Fibroblast of pulmonary artery (primary cell): ENCODE measurements around the gene ARHGAP29.
A peak's percentile ranks its signal among the peaks of the same experiment; 100 is the strongest.

Experiments used
- DNase-seq: peaks from one replicate; pipeline ENCODE4 v3.0.0-alpha.2; 2010; ENCODE audit warnings: low read depth
- H3K4me3 ChIP-seq: replicated peaks from 2 replicates; pipeline ENCODE4 v1.5.1; 2011; ENCODE audit warnings: low read depth, mild to moderate bottlenecking, control low read depth, low read length, moderate library complexity
- TF ChIP-seq, protein P1 (sequence below): IDR thresholded peaks from 2 replicates; pipeline ENCODE4 v1.5.1; 2011; ENCODE audit warnings: mild to moderate bottlenecking, control low read depth, low read length, inconsistent platforms; ENCODE audit errors: missing control alignments

Gene ARHGAP29

GRCh38 chr1:94143809-94144176 is 93.6 kb downstream of the ARHGAP29 start:
- no peak for DNase-seq
- no peak overlapping the region for H3K4me3 ChIP-seq
- TF ChIP-seq, protein P1, sequence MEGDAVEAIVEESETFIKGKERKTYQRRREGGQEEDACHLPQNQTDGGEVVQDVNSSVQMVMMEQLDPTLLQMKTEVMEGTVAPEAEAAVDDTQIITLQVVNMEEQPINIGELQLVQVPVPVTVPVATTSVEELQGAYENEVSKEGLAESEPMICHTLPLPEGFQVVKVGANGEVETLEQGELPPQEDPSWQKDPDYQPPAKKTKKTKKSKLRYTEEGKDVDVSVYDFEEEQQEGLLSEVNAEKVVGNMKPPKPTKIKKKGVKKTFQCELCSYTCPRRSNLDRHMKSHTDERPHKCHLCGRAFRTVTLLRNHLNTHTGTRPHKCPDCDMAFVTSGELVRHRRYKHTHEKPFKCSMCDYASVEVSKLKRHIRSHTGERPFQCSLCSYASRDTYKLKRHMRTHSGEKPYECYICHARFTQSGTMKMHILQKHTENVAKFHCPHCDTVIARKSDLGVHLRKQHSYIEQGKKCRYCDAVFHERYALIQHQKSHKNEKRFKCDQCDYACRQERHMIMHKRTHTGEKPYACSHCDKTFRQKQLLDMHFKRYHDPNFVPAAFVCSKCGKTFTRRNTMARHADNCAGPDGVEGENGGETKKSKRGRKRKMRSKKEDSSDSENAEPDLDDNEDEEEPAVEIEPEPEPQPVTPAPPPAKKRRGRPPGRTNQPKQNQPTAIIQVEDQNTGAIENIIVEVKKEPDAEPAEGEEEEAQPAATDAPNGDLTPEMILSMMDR = no peak

DNA sequence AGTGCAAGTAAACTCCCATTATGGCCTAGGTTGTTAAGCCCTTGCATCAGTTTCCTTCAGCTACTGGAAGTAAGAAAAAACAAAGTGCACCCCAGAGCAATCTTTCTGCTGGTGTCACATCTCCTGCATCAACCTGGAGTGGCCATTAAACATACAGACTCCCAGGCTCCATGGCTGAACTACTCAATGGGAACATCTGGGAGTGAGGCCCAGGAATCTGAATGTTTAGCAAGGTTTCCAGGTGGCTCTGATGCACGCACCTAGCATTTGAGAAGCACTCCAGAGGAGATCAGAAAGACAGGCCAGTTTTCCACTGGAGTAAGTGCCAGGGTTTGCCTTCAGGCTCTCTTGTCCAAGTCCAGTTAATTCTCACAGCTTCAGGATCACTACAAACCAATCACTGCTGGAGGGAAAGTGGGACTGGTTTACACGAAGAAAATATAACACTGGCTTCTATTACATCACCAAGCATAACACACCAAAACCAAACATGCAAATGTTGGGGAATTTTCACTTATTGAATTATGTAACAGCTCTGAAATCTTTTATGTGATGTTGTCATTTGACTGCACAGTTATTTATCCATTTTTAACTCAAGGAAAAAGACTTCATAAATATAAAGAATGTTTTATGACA is 94.1 kb downstream of the ARHGAP29 start:
- TF ChIP-seq, protein P1 = no peak
- DNase-seq = peak; percentile 35

DNA sequence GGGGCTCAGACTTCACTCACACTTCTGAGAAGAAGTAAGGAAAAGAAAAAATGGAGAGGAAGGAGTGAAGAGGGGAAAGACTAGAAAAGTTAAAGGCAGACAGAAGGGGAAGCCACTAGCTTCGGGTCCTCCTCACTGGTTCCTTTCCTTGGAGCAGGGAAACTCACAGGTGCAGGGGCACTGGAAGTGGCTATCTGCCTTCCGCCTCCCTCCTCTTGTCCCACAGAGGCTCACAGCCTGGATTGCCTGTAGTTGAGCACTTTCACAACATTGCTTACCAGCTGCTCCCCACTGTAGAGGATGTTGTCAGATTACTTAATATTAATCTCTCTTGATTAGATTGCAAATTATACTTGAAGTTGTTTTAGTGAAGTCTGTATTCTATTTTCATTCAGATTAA is 94.8 kb downstream of the ARHGAP29 start:
- DNase-seq = peak; percentile 33
- TF ChIP-seq, protein P1 = no peak
- H3K4me3 ChIP-seq = no peak overlapping the region

More for the DNA sequence above, 94.1 kb downstream of the ARHGAP29 start:
- no peak overlapping the region for H3K4me3 ChIP-seq

DNA sequence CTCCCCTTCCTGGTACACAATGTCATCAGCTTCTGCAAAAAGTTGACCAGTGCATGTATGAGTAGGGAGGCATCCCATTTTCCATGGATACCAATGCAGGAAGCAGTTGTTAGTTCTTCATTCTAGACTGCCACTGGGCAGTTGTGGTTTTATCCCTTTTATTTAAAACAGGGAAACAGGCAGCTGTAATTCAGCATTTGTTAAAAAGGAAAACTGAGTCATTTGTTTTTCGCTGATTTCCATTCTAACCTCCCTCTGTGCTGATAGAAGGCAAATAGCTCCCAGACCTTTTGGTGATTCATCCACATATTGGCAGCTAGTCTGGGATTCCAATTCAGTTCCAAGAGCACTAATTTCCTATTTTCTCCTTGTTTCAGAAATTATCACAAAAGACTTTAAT is 95.4 kb downstream of the ARHGAP29 start:
- TF ChIP-seq, protein P1 = no peak
- DNase-seq = peak; percentile 66
- H3K4me3 ChIP-seq = no peak overlapping the region

DNA sequence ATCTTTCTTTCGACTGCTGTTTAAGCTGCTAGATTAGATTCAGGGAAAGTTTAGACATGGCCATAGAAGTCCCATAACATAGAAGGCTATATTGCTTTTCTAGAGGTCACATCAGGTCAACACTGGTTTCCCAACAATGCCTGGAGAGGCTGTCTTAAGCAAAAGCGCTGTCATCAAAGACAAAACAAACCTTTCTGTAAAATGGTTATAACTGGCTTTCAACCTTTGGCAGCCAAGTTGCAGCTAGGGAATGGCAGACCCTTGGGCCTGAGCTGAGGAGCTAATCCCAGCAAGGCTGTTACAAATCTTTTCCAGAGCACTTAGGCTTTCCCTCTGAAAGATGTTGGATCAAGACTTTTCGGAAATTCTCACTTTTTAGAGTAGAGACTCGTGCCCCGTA is 105.3 kb downstream of the ARHGAP29 start:
- no peak overlapping the region for H3K4me3 ChIP-seq
- TF ChIP-seq, protein P1 = no peak
- DNase-seq = no peak

DNA sequence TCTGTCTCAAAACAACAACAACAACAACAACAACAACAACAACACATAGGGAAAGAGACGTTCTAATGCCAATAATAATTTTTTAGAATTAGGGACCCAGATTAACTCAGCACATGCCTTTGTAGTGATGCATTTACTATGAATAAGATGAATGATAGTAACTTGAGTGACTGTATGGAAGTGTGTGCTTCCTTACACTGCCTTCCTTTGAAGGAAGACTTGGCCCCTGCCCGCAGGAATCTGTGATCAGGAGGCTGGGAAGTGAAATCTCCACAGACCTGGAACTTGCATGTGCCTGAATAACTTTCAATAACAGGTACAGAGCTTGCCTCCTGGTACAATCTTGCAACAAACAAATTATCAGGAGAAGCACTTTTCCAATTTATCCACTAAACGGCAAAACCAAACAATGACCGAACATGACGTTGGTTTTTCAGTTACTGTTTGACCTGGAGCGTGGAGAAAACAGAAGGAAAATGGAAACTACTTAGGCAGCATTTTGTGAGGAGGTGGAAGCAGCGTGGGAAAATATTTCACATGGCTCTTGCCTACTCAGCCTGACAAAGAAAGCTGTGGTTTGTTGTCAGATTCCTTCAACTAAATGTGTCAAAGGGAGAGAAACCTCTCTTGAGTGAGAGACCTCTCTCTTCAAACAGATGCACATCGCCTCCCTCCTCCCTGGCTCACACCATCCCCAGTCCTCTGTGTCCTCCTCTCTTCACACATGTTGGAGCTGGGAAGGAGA is 106.4 kb downstream of the ARHGAP29 start:
- no peak overlapping the region for H3K4me3 ChIP-seq
- TF ChIP-seq, protein P1 = no peak
- DNase-seq = peak; percentile 41

GRCh38 chr1:94126651-94127050 is 110.7 kb downstream of the ARHGAP29 start:
- TF ChIP-seq, protein P1 = no peak
- H3K4me3 ChIP-seq = no peak overlapping the region
- no peak for DNase-seq
